HepG2 (cell line): ENCODE data around the gene ZBTB46. TPM values are rescaled to one million over a fixed set of nuclear protein-coding genes. Genes with fewer than 3 reads are reported as not detected.

ENCODE experiments used
- ARHGAP35 ChIP-seq: sonication (generic); formaldehyde crosslinking; IDR thresholded peaks from 2 replicates; pipeline ENCODE4 v1.9.0; 2022; ENCODE audit warnings: mild to moderate bottlenecking, inconsistent platforms, moderate library complexity, missing genetic modification reagents, borderline replicate concordance
- CBFB ChIP-seq: sonication (generic); formaldehyde crosslinking; IDR thresholded peaks from 2 replicates; pipeline ENCODE4 v1.4.0; 2020; ENCODE audit warnings: missing genetic modification reagents
- FOXK1 ChIP-seq: sonication (generic); formaldehyde crosslinking; IDR thresholded peaks from 2 replicates; pipeline ENCODE4 v1.4.0; 2020; ENCODE audit warnings: low read depth, missing genetic modification reagents, borderline replicate concordance
- HOXD1 ChIP-seq: sonication (generic); formaldehyde crosslinking; IDR thresholded peaks from 2 replicates; pipeline ENCODE4 v1.5.0; 2020; ENCODE audit warnings: missing genetic modification reagents
- NPAS2 ChIP-seq: sonication (generic); formaldehyde crosslinking; IDR thresholded peaks from 2 replicates; pipeline ENCODE4 v1.8.0; 2022; ENCODE audit warnings: mild to moderate bottlenecking, missing genetic modification reagents, borderline replicate concordance
- PAX8 ChIP-seq: sonication (generic); formaldehyde crosslinking; IDR thresholded peaks from 2 replicates; pipeline ENCODE4 v1.8.0; 2022; ENCODE audit warnings: mild to moderate bottlenecking, missing genetic modification reagents, borderline replicate concordance
- RORA ChIP-seq: sonication (generic); formaldehyde crosslinking; IDR thresholded peaks from 2 replicates; pipeline ENCODE4 v1.5.0; 2020; ENCODE audit warnings: mild to moderate bottlenecking, missing genetic modification reagents, moderate library complexity
- SUZ12 ChIP-seq: fragments of 150-350 bp; IDR thresholded peaks from 2 replicates; pipeline ENCODE4 v1.6.1; 2014; ENCODE audit warnings: low read depth, low read length
- TBX2 ChIP-seq: sonication (generic); formaldehyde crosslinking; IDR thresholded peaks from 2 replicates; pipeline ENCODE4 v1.5.0; 2020; ENCODE audit warnings: missing genetic modification reagents, mild to moderate bottlenecking, borderline replicate concordance
- TP53 ChIP-seq: sonication (generic); formaldehyde crosslinking; conservative IDR thresholded peaks from 2 replicates; pipeline ENCODE4 v1.4.0; 2020; ENCODE audit warnings: missing genetic modification reagents
- ZMYM3 ChIP-seq: sonication (generic); formaldehyde crosslinking; IDR thresholded peaks from 2 replicates; pipeline ENCODE4 v1.5.1; 2020; ENCODE audit warnings: mild to moderate bottlenecking, missing genetic modification reagents
- ZNF75D ChIP-seq: sonication (generic); formaldehyde crosslinking; IDR thresholded peaks from 2 replicates; pipeline ENCODE4 v1.8.1; 2023; ENCODE audit warnings: missing genetic modification reagents, mild to moderate bottlenecking, borderline replicate concordance
- polyA plus RNA-seq, 8 experiments: library from polyadenylated mRNA; depleted of rRNA in 3 of 8; stranded (reverse) in 7 of 8; unstranded in 1 of 8; fragments of >200 nt; fragmentation: Illumina TruSeq in 4 of 8; extraction: Trizol in 4 of 8; gene quantifications; 2 replicates each; pipeline versions ENCODE4 v1.2.1 to v1.2.3, GENCODE V29; 2011 to 2016; ENCODE audit warnings: low read depth in 4 of 8, missing spikeins in 1 of 8, mixed read lengths in 1 of 8; ENCODE audit not compliant: insufficient read depth in 1 of 8
- total RNA-seq, 5 experiments: library from RNA; depleted of rRNA; stranded (reverse); fragments of >200 nt; fragmentation: Illumina TruSeq; extraction: Trizol; gene quantifications; 2 replicates each; pipeline ENCODE4 v1.2.3, GENCODE V29; 2016; ENCODE audit warnings: low read depth in 1 of 5
- TF ChIP-seq, protein P1 (sequence below): sonication (generic); formaldehyde crosslinking; IDR thresholded peaks from 2 replicates; pipeline ENCODE4 v1.5.1; 2020; ENCODE audit warnings: missing genetic modification reagents, mild to moderate bottlenecking, borderline replicate concordance
- TF ChIP-seq, protein P2 (sequence below): sonication (generic); formaldehyde crosslinking; IDR thresholded peaks from 2 replicates; pipeline ENCODE4 v1.5.1; 2020; ENCODE audit warnings: mild to moderate bottlenecking, missing genetic modification reagents, moderate library complexity
- TF ChIP-seq, protein P3 (sequence below): sonication (generic); formaldehyde crosslinking; IDR thresholded peaks from 2 replicates; pipeline ENCODE4 v1.5.1; 2020; ENCODE audit warnings: mild to moderate bottlenecking, missing genetic modification reagents
- TF ChIP-seq, protein P4 (sequence below): IDR thresholded peaks from 2 replicates; pipeline ENCODE4 v1.6.1; 2016; ENCODE audit warnings: missing genetic modification reagents, missing compliant biosample characterization
- TF ChIP-seq, protein P5 (sequence below): sonication (generic); formaldehyde crosslinking; IDR thresholded peaks from 2 replicates; pipeline ENCODE4 v1.9.0; 2021; ENCODE audit warnings: missing genetic modification reagents, mild to moderate bottlenecking, borderline replicate concordance

The ZBTB46 gene
- total and polyA plus RNA-seq, 2 of the 13 experiments (the other 11 are each of a cell fraction or from before 2014, with no cell fraction given) = 1.6 to 13.5 TPM

DNA sequence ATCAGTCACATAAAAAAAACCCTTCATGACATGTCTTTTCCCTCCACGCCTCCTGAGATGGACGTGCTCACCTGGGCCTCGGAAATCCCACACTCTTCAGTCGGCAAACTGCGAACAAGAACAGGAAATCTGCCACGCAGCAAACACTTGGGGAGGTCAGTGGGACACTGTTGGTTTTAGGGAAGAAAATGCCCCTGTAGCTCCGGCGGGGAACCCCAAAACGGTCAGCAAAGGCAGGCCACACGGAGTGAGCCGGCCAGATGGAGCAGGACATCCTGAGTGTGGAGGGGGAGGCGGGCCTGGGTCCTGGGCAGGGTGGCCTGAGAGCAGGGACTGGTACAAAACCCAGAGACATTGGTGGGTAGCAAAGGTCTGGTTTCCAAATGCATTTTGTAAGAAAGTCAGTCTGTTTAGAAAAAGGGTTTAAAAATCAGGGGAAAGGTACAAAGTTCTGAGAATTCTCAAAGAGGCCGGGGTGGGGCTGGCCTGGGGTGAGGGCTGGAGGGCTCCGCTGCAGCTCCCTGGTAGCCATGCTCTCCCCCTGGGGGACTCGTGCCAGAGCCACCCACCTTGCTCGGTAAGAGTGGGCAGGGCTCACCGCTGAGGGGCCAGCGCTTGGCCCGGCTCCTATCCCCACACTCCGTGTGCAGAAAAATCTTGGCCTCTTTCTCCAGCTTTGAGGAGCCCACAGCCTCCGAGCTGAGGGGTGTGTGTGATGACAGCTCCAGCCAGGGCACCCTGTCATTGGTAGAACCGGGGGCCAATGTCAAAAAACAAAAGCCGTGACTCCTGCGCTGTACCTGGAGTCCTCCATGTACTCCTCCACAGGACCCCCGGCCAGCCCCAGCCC, 86.3 kb downstream of the ZBTB46 start (continued):
- TF ChIP-seq, protein P1, sequence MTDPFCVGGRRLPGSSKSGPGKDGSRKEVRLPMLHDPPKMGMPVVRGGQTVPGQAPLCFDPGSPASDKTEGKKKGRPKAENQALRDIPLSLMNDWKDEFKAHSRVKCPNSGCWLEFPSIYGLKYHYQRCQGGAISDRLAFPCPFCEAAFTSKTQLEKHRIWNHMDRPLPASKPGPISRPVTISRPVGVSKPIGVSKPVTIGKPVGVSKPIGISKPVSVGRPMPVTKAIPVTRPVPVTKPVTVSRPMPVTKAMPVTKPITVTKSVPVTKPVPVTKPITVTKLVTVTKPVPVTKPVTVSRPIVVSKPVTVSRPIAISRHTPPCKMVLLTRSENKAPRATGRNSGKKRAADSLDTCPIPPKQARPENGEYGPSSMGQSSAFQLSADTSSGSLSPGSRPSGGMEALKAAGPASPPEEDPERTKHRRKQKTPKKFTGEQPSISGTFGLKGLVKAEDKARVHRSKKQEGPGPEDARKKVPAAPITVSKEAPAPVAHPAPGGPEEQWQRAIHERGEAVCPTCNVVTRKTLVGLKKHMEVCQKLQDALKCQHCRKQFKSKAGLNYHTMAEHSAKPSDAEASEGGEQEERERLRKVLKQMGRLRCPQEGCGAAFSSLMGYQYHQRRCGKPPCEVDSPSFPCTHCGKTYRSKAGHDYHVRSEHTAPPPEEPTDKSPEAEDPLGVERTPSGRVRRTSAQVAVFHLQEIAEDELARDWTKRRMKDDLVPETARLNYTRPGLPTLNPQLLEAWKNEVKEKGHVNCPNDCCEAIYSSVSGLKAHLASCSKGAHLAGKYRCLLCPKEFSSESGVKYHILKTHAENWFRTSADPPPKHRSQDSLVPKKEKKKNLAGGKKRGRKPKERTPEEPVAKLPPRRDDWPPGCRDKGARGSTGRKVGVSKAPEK (CRISPR knock-in tag) = no peak
- TF ChIP-seq, protein P2, sequence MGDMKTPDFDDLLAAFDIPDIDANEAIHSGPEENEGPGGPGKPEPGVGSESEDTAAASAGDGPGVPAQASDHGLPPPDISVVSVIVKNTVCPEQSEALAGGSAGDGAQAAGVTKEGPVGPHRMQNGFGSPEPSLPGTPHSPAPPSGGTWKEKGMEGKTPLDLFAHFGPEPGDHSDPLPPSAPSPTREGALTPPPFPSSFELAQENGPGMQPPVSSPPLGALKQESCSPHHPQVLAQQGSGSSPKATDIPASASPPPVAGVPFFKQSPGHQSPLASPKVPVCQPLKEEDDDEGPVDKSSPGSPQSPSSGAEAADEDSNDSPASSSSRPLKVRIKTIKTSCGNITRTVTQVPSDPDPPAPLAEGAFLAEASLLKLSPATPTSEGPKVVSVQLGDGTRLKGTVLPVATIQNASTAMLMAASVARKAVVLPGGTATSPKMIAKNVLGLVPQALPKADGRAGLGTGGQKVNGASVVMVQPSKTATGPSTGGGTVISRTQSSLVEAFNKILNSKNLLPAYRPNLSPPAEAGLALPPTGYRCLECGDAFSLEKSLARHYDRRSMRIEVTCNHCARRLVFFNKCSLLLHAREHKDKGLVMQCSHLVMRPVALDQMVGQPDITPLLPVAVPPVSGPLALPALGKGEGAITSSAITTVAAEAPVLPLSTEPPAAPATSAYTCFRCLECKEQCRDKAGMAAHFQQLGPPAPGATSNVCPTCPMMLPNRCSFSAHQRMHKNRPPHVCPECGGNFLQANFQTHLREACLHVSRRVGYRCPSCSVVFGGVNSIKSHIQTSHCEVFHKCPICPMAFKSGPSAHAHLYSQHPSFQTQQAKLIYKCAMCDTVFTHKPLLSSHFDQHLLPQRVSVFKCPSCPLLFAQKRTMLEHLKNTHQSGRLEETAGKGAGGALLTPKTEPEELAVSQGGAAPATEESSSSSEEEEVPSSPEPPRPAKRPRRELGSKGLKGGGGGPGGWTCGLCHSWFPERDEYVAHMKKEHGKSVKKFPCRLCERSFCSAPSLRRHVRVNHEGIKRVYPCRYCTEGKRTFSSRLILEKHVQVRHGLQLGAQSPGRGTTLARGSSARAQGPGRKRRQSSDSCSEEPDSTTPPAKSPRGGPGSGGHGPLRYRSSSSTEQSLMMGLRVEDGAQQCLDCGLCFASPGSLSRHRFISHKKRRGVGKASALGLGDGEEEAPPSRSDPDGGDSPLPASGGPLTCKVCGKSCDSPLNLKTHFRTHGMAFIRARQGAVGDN (CRISPR knock-in tag) = peak; percentile 67
- no peak for TF ChIP-seq FOXK1 (CRISPR knock-in tag)
- no peak for TF ChIP-seq PAX8 (CRISPR knock-in tag)
- TF ChIP-seq TP53 = no peak
- TF ChIP-seq, protein P3, sequence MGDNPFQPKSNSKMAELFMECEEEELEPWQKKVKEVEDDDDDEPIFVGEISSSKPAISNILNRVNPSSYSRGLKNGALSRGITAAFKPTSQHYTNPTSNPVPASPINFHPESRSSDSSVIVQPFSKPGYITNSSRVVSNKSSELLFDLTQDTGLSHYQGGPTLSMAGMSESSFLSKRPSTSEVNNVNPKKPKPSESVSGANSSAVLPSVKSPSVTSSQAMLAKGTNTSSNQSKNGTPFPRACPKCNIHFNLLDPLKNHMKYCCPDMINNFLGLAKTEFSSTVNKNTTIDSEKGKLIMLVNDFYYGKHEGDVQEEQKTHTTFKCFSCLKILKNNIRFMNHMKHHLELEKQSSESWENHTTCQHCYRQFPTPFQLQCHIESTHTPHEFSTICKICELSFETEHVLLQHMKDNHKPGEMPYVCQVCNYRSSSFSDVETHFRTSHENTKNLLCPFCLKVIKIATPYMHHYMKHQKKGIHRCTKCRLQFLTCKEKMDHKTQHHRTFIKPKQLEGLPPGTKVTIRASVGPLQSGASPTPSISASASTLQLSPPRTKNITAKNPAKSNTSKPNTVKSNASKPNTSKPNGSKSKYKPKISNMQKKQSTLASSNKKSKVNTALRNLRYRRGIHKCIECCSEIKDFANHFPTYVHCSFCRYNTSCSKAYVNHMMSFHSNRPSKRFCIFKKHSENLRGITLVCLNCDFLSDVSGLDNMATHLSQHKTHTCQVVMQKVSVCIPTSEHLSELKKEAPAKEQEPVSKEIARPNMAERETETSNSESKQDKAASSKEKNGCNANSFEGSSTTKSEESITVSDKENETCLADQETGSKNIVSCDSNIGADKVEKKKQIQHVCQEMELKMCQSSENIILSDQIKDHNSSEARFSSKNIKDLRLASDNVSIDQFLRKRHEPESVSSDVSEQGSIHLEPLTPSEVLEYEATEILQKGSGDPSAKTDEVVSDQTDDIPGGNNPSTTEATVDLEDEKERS (CRISPR knock-in tag) = no peak
- no peak for TF ChIP-seq ARHGAP35 (CRISPR knock-in tag)
- TF ChIP-seq, protein P4, sequence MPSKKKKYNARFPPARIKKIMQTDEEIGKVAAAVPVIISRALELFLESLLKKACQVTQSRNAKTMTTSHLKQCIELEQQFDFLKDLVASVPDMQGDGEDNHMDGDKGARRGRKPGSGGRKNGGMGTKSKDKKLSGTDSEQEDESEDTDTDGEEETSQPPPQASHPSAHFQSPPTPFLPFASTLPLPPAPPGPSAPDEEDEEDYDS = no peak
- TF ChIP-seq SUZ12 = no peak
- no peak for TF ChIP-seq ZMYM3 (CRISPR knock-in tag)
- TF ChIP-seq HOXD1 = no peak
- no peak for TF ChIP-seq ZNF75D
- TF ChIP-seq, protein P5, sequence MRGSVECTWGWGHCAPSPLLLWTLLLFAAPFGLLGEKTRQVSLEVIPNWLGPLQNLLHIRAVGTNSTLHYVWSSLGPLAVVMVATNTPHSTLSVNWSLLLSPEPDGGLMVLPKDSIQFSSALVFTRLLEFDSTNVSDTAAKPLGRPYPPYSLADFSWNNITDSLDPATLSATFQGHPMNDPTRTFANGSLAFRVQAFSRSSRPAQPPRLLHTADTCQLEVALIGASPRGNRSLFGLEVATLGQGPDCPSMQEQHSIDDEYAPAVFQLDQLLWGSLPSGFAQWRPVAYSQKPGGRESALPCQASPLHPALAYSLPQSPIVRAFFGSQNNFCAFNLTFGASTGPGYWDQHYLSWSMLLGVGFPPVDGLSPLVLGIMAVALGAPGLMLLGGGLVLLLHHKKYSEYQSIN (CRISPR knock-in tag) = no peak
- no peak for TF ChIP-seq CBFB (CRISPR knock-in tag)
- no peak for TF ChIP-seq NPAS2
- TF ChIP-seq RORA (CRISPR knock-in tag) = no peak
- no peak for TF ChIP-seq TBX2 (CRISPR knock-in tag)
